ENCODE data around the gene PKP4. TPM values are rescaled to one million over a fixed set of nuclear protein-coding genes. Genes with fewer than 3 reads are reported as not detected.

Gene PKP4
- polyA plus RNA-seq, 1 experiment, result 24.9 TPM

DNA sequence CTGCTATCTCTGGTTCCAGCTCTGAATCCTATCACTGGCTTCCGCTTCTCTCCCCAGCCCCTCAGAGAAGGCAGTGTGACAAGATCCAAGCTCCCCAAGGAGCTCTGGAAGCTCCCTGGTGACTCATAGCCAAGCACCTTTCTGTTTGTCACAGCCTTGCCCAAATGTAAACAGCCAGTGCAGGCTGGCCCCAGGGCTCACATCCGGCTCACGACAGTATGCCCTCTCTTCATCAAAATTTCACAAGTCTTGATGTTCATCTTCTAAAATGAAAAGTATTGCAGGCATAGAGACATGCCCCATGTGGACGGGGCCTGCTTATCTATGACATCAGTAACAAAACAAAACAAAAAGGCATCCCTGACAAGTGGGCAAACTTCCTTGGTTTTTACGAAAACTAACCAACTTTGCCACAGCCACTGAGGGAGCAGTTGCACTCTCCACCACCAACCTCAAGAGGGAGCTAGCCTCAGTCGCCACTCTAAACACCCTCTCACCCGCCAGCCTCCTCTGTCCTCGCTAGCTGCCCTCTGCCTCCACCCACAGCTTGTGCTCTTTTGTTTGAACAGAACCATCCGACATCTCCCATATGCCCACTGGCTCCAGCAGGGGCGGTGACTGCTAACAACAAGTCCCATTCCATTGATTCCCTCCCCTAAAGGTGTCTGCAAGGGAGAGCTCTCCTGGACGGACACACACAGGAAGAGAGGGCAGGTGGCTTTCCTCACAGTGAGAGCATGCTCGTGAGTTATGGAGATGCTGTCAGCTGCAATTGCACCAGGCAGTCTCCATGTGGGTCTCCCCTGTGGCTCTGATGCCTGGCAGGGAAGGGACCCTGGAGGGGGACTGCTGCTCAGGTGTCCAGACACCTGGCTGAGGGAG, 267.4 kb downstream of the PKP4 start:
- ChIA-PET CTCF (interaction anchor here (1.2 kb wide), 1 partner anchor 68 kb away, joined by 4 read pairs; no protein-coding TSS in a partner anchor), POLR2A (no interaction called here)
- Histone ChIP-seq H3K4me3 (ENCODE audit: low read depth, low read length) (no peak overlapping the region), H3K27ac (ENCODE audit: low read depth, low read length) (no peak overlapping the region), H3K27me3 (ENCODE audit: control insufficient read depth, insufficient read depth, low read length) (peaks cover 7% of the 10 kb centered on the region), H3K9me3 (ENCODE audit: control insufficient read depth, insufficient read depth, low read length) (no peaks in the 10 kb centered on the region)
- no peak for DNase-seq (ENCODE audit: low read depth, low spot score)
- TF ChIP-seq, protein P1, sequence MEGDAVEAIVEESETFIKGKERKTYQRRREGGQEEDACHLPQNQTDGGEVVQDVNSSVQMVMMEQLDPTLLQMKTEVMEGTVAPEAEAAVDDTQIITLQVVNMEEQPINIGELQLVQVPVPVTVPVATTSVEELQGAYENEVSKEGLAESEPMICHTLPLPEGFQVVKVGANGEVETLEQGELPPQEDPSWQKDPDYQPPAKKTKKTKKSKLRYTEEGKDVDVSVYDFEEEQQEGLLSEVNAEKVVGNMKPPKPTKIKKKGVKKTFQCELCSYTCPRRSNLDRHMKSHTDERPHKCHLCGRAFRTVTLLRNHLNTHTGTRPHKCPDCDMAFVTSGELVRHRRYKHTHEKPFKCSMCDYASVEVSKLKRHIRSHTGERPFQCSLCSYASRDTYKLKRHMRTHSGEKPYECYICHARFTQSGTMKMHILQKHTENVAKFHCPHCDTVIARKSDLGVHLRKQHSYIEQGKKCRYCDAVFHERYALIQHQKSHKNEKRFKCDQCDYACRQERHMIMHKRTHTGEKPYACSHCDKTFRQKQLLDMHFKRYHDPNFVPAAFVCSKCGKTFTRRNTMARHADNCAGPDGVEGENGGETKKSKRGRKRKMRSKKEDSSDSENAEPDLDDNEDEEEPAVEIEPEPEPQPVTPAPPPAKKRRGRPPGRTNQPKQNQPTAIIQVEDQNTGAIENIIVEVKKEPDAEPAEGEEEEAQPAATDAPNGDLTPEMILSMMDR (IDR thresholded peaks at IDR 0.05; ENCODE audit: low read depth, low read length), result 0 out of 2 replicates have a peak, but pooled peaks have one; percentile 20

- ChIA-PET POLR2A (no interaction called here), CTCF (interaction anchor here (1.2 kb wide), 2 partner anchors 29 to 69 kb away, joined by 4 read pairs; no protein-coding TSS in a partner anchor)
- TF ChIP-seq, protein P1 (IDR thresholded peaks at IDR 0.05; ENCODE audit: low read depth, low read length), result no peak
- peaks cover 7% of the 10 kb centered on the region for H3K27me3 ChIP-seq (ENCODE audit: control insufficient read depth, insufficient read depth, low read length)
- H3K27ac ChIP-seq (ENCODE audit: low read depth, low read length), result no peak overlapping the region
- no peaks in the 10 kb centered on the region for H3K9me3 ChIP-seq (ENCODE audit: control insufficient read depth, insufficient read depth, low read length)
- DNase-seq (ENCODE audit: low read depth, low spot score), result no peak
- H3K4me3 ChIP-seq (ENCODE audit: low read depth, low read length), result no peak overlapping the region
Measured at GRCh38 chr2:158724803-158725381, 268.1 kb downstream of the PKP4 start.

GRCh38 chr2:158725441-158725891, 268.7 kb downstream of the PKP4 start:
- Histone ChIP-seq H3K9me3 (ENCODE audit: control insufficient read depth, insufficient read depth, low read length) (no peaks in the 10 kb centered on the region), H3K27me3 (ENCODE audit: control insufficient read depth, insufficient read depth, low read length) (peaks cover 7% of the 10 kb centered on the region), H3K4me3 (ENCODE audit: low read depth, low read length) (no peak overlapping the region), H3K27ac (ENCODE audit: low read depth, low read length) (no peak overlapping the region)
- no peak for DNase-seq (ENCODE audit: low read depth, low spot score)
- TF ChIP-seq, protein P1 (IDR thresholded peaks at IDR 0.05; ENCODE audit: low read depth, low read length), result no peak
- ChIA-PET CTCF (interaction anchor here (1.2 kb wide), 1 partner anchor 29 kb away, joined by 4 read pairs; no protein-coding TSS in a partner anchor), POLR2A (no interaction called here)

- Histone ChIP-seq H3K4me3 (ENCODE audit: low read depth, low read length) (no peak overlapping the region), H3K27ac (ENCODE audit: low read depth, low read length) (no peak overlapping the region), H3K9me3 (ENCODE audit: control insufficient read depth, insufficient read depth, low read length) (no peaks in the 10 kb centered on the region), H3K27me3 (ENCODE audit: control insufficient read depth, insufficient read depth, low read length) (peaks cover 9% of the 10 kb centered on the region)
- TF ChIP-seq, protein P1 (IDR thresholded peaks at IDR 0.05; ENCODE audit: low read depth, low read length), result no peak
- no peak for DNase-seq (ENCODE audit: low read depth, low spot score)
- POLR2A ChIA-PET, result no interaction called here
- CTCF ChIA-PET, result interaction anchor here (1.4 kb wide), 1 partner anchor 19 kb away, joined by 4 read pairs; no protein-coding TSS in a partner anchor
Measured at GRCh38 chr2:158726911-158727592, 270.3 kb downstream of the PKP4 start.

Data from AG04450 (cell line).